Frontal cortex (tissue), 4 donors: ENCODE data around the gene GYS2. TPM values are rescaled to one million over a fixed set of nuclear protein-coding genes. Genes with fewer than 3 reads are reported as not detected.

Source experiments
- DNase-seq, 2 donors: peaks; one replicate each; pipeline ENCODE4 v3.0.0; 2012; ENCODE audit warnings: low spot score in 2 of 2
- FAIRE-seq: peaks from 2 replicates; lab custom pipeline; 2012; peaks lifted over from hg19 to GRCh38; lab: Jason Lieb, UNC
- total RNA-seq: library from RNA; depleted of rRNA; stranded (reverse); fragments of >200 nt; gene quantifications from one replicate; pipeline ENCODE4 v1.2.3, GENCODE V29; 2014
- donor health status: control.
- donor health status: control.
- donor health status: control.

Gene GYS2
- total RNA-seq, 1 donor from 2014 or later, result not detected

DNA sequence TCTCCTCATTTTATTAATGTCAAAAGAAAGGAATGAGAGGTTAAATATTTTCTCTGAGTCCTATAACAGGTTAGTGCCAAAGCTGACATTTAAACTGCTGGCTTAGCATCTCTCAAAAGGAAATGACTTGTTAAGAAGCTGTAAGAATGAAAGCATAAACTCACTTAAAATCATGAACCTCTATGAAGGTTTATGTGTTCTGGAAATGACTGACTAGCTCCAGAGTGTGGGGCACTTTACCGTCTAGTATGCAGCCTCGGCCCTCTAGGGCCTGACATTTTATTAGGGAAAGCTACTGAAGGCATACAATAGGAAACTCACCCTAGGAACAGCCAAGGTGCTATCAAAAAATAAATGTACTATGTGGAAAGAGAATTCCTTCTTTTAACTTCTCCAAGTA, 43.5 kb downstream of the GYS2 start:
- DNase-seq, result no peak
- no peak for FAIRE-seq

DNA sequence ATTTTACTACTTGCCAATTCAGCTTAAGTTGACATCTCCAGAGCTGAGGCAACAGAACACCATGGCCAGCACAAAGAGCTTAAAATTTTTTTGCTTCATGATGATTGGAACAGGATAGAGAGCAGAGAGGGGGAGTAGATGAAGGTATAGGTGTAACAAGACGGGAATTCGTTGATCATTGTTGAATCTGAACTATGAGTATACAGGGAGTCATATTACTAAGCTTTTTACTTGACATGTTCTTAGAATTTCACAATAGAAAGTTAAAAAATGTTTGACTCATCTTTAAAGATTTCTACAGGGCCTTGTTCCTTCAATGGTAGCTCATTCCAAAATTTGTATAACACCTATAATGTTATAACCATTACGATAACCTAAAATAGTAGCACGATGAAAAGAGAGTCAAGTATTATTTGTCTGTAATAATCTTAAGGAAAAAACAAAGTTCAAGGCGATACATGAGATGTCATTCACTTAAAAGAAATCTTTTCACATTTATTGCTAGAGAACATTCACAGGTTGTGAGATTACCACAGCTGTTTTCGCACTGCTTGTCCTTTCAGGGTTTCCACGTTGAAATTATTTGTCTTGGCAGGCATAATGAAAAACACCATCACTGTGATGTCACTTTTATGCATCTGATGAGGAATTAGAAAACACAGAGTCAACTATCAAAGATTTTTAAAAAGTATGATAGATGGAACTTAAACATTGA, 44.6 kb downstream of the GYS2 start:
- FAIRE-seq, result no peak
- DNase-seq, result no peak

DNA sequence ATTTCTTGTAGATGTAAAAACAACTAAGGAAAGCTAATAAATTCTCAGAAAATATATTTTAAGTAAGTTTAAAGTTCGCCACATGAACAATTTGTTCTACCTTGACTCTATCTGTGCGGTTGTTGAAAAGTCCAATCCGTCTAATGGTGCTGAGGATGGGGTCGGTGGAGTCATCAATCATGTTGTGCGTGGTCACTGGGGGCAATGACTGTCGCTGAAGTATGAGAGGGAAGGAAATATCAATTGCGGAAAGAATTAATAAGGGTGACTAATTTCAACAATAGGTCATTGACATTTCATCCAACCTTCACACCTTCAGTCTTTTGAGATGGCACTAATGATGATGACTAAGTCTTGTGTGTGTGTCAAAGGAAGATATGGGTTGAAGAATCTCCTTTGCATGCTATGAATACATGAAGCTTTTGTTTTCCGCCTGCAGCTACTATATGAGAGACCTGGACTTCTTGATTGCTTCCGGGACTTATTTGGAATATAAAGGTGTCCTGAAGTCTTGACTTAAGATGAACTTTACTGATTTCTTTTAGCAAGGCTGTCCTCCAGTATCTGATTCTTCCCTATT, 46.5 kb downstream of the GYS2 start:
- FAIRE-seq, result no peak
- DNase-seq, result no peak

DNA sequence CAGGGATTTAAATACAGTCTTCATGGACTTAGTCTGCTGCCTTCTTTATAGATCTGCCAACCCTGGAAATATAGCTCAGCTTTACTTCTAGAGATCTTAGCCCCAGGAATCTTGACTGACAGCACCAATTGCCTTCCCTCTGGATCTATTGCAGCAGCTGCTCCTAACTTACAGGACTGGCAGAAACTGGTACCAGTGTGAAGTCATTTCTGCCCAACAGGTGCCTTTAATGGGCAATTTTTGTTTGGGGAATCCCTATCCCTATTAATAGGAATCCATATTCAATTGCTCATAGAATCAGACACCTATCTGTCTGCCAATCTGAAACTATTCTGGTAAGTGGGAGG, 51.3 kb downstream of the GYS2 start:
- FAIRE-seq, result no peak

DNA sequence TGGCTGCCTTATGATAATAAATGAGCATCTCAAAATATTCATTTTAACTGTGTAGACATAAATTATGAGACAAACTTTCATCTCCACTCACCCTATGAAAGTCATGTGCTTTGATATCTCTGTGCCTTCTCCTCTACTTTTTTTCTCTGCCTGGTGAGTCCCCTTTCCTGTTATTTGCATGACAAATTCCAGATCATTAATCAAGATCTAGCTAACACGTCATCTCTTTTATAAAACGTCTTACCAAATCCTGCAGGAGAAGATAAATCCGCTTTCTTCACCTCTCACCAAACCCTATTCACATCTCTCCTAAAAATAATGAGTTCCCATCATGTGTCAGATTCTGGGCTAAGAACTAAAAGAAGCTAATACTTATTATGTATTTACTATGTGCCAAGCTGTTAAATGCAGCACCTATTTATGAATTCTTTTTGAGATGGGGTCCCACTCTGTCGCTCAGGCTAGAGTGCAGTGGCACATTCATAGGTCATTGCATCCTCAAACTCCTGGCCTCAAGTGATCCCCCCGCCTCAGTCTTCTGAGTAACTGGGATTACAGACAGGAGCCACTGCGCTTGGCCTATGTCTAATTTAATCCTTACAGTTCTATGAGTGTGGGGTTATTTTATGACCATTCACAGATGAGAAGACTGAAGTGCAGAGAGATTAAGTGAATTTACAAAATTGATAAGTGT, 51.9 kb downstream of the GYS2 start:
- FAIRE-seq (no peak), DNase-seq (no peak)

More for the DNA sequence above, 51.3 kb downstream of the GYS2 start:
- no peak for DNase-seq

DNA sequence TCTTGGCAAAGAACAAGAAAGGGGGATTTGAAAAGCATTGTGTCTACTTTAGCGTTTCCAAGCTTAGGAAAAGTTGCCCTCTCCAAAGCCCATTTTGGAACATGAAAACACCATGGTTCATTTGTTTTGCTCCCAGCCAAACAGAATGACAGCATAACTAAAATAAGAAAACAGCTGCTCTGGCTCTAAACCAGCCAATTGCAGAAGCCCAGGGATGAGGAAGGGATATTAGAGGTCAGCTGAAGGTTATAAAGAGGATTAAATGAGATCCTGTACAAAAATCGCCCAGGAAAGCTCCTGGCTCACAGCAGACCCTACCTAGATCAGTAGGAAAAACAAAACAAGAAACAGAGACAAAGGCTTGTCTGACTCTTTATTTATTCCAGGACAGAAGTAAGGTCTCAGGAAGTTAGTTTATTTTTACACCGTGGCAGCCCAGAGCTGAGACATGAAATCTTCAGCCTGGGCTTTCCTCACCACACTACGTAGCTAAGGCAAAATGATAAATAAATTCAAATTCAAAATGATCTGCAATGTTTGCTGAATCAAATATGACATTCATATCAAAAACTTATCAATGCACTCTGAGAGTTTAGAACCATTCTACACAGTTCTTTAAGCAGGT, 52.7 kb downstream of the GYS2 start:
- FAIRE-seq (no peak), DNase-seq (no peak)

DNA sequence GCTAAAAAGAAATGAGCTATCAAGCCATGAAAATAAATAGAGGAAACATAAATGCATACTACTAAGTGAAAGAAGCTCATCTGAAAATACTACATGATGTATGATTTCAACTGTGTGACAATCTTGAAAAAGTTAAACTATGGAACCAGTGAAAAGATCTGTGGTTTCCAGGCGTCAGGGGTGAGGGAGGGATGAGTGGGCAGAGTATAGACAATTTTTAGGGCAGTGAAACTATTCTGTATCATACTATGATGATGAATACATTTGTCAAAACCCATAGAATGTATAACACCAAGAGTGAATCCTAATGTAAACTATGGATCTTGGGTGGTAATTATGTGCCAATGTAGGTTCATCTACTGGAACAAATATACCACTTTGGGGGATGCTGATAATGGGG, 57.2 kb downstream of the GYS2 start:
- FAIRE-seq (no peak), DNase-seq (no peak)

DNA sequence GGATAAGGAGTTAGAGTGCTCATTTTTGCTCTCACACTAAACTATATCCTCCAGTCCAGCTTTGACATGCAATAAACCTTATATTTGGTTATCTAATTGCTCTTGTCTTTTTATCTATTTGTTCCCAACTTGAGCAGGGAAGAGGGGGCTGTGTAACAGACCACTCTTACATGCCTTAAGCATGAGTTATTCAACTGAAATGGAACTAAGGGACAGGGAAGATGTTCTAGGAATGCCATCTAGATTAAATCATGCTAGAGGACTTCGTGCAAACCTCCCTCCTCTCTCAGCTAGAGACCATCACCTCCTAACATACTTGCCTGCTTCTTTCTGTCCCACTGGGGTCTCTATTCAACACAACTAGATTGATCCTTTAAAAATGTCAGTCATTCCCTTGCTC, 57.9 kb downstream of the GYS2 start:
- FAIRE-seq (no peak), DNase-seq (no peak)

DNA sequence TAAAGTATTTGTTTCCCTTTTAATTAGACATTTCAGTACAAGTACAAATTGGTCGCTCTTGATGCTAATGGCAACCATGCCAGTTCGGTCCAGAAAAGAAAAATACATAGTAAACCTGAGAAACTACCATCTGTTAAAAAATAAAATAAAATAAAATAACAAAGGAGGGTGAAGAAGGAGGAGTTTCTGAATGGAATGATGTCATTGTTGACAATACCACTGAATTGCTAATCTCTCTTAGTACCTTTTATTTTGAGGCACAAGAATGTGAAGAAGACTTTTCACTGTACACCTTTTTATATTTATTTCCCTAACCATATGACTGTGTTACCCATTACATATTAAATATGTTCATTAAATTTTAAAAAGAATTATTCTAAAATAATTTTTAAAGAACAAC, 59.1 kb downstream of the GYS2 start:
- FAIRE-seq (no peak), DNase-seq (no peak)

DNA sequence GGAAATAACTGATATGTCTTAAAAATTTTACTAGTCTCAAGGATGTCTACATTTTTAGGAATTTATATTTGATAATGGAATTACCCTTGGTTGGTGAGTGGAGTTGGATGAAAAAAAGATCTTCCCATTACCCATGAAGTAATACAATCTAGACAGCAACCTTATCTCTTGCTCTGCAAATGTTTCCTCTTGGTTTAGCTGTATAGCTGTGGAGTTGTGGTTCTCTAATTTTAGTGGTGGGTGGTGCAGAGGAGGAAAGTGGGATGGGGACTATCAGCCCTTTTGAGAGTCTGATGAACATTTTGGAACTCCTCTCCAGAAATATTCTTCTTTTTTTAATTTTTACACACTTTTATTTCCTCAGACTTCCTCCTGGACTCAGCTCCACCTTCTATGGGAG, 61.5 kb downstream of the GYS2 start:
- FAIRE-seq (no peak), DNase-seq (no peak)

DNA sequence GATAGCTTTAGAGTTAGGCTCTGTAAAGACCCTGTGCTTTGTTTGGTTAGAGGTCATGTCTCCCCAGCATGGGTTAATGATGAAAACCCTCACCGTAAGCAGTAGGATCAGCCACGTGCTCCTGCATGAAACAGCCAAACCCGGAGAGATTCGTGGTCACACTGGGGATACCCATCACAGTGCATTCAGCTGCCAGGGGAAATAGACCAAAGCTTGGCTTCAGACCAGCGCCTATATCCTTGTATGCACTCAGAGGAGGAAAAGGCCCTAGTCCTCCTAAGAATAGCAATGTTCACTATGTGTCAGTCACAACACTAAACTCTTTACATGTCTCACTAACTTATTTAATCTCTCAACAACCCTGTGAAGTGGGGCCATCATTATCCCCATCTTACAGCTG, 62.2 kb downstream of the GYS2 start:
- DNase-seq (no peak), FAIRE-seq (no peak)

DNA sequence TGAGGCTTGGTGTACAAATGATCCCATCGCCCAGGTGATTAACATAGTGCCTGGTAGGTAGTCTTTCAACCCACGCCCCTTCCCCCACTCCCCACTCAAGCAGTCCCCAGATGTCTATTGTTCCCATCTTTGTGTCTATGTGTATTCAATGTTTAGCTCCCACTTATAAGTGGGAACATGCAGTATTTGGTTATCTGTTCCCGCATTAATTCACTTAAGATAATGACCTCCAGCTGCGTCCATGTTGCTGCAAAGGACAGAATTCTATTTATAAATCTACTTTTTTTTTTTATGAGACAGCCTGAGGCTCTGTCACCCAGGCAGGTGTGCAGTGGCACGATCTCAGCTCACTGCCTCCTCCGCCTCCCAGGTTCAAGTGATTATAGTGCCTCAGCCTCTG, 62.9 kb downstream of the GYS2 start:
- FAIRE-seq (no peak), DNase-seq (no peak)

DNA sequence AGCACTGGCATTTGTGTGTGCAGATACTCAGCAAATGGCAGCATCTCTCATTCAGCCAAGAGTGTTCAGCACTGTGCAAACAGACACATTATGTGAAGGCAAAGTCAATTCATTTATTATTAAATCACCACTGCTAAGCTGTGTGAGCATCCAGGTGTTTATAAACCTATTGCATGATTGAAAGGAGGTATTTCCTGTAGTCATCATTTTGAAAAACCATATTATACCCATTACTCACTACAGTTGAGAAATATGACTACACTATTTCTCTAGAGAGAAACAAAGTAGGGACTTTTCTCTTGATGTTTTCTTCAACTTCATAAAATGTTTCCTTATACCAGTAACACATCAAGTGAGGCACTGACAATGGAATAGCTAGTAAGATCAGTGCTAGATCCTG, 64.8 kb downstream of the GYS2 start:
- no peak for FAIRE-seq
- no peak for DNase-seq

DNA sequence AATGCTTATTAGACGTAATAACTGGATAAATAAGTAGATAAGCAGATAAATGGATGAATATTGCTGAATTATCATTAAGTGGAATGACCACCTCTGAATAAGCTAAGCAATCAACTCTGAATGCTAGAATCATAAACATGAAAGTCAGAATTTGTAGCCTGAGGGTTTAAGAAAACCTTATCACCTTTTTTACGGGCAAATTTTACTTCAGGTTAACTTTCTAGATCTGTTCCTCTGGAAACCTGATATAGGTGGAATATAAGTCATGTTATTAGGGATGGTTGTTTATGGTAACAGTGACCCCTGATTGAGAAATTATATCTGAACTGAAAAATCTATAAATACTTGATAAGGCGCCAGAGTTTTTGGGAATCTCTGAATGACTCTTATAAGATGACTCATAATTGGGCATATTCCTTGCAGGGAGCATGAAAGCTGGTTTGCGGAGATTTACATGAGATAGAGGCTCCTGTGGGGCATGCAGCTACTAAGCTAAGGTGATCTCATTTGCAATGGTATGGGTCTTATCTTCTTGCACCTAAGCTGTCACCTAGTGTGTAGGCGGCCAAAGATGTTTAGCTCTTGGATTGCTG, 66.5 kb downstream of the GYS2 start:
- DNase-seq, result no peak
- no peak for FAIRE-seq

DNA sequence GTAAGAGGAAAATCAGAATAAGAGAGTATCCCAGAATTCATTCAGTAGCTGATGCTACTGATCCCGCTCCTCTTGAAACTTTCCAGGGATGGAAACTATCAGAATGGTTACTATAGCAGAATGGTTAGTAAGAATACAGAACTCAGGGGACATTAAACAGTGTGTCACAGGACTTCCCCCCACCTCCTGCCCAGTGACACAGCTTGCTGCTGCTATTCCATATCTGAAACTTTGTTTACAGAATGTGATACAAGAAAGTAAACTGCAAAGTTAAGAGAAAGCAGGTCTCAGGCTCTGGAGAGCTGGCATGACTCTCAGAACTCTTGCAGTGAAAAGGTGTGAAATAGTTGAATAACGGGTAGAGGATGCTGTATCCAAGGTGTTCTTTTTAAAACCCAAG, 75.2 kb downstream of the GYS2 start:
- FAIRE-seq (no peak), DNase-seq (no peak)

DNA sequence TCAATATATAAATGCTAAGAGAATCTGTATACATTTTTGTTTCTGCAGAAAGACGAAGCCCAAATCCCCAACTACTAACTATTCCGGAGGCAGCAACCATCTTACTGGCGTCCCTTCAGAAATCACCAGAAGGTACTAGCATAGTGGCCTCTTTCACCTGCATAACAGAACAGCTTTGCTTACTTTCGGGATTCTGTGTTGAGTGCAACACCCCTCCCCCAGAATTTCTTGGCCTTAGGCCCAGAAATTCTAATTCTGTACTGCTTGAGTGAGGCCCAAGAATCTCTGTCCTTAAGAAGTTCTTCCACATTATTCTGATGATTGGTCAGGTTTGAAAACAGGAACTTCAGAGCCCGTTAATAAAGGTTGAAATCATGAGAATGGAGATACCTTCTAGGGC, 75.7 kb downstream of the GYS2 start:
- DNase-seq, result no peak

DNA sequence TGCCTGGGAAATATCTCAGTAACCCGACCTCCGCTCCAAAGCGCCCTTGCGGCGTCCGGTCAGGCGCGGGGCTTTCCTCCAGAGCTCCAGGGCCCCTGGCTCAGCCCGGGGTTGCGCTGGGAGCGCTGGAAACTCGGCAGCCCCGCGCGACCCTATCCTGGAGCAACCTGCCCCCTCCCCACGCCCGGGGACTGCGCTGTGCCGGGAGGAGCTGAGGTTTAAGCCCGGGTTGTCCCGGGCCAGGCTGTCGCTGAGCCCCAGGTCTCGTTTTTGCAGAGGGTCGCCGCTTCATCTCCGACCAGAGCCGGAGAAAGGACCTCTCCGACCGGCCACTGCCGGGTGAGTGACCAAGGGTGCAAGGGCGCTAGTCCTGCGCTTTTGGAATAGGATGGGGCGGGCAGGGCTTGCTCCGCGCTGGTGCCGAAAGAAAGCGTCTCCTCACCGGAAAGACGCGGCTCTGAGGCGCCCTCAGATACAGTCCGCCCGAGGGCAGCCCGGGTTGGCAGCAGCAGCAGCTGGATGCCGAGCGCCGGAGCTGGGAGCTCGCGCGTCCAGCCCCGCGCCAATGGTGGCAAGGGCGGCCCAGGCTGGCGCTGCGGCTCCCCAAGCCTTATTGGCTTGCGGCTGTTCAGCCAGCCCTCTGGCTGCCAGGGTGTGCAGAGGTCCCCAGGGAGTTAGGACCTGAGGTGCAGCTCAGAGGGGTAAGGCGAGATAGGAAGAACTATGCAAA, 77.0 kb downstream of the GYS2 start:
- DNase-seq (peak; percentile 36 to 44), FAIRE-seq (no peak)

More for the DNA sequence above, 75.7 kb downstream of the GYS2 start:
- FAIRE-seq, result no peak

DNA sequence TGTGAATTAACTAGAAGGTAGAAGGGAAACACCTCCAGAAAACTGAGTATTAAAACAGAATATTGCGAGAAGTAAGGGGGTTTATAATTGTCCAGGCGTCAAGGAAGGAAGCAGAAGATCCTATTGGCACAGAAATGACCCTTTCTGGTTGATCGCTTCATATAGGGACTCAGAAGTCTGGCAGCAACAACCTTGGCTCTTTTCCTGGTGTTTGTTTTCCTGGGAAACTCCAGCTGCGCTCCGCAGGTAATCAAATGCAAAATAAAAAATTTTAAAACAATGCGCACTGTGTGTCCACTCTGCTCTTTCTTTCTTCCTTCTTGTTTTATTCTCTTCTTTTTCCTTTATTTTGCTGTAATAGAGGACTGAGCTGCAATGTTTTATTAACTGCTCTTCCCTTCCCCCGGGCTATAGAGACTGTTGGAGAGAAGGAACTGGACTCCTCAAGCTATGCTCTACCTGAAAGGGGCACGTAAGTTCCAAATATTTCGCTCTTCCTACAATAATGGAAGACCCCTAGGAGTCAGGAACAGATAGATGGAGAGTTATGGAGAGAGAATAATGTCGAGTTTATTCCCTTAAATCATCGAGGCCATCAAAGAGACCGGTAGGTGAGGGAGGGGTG, 77.8 kb downstream of the GYS2 start:
- FAIRE-seq, result no peak
- DNase-seq, result no peak

DNA sequence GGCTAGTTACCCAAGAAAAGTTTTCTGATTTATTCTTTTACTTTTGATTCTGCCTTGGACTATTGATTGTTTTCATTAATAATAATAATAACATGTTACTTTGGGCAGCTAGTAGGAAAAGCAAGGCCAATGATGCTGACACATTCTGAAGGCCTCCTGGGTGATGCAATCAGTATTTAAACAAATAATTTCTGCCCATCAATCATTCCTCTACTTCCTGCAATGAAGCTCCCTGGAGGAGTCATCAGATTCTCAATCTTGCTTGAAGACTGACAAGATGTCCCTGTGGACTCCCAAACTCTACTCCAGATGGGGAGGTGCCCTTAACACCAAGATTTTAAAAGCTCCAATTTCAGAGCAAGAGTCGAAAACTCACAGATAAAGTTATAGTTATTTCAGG, 78.6 kb downstream of the GYS2 start, which contains the start of gene SPX:
SPX (plus strand) TSS at position 244 of the 400 bp plus-strand sequence. CDS start 177 bp downstream, outside the sequence.
- FAIRE-seq (no peak), DNase-seq (no peak)
